ENCODE results near the gene PTPRM.

- TF ChIP-seq CTCF (IDR thresholded peaks at IDR 0.05; ENCODE audit: control extremely low read depth in 1 of 3, insufficient read depth in 1 of 3, low read depth in 1 of 3, low read length in 3 of 3), result no peak
- no peak for TF ChIP-seq EP300 (IDR thresholded peaks at IDR 0.05; ENCODE audit: borderline replicate concordance in 1 of 2, low read depth in 2 of 2, low read length in 2 of 2)
- TF ChIP-seq ATF2 (IDR thresholded peaks at IDR 0.05; ENCODE audit: low read length), result no peak
- no peak for TF ChIP-seq EZH2 (IDR thresholded peaks at IDR 0.05; ENCODE audit: low read depth, low read length, severe bottlenecking)
- TF ChIP-seq RFX5 (IDR thresholded peaks at IDR 0.05; ENCODE audit: borderline replicate concordance, low read depth, low read length), result no peak
- no peak for TF ChIP-seq POLR2AphosphoS5 (IDR thresholded peaks at IDR 0.05; ENCODE audit: low read depth, low read length)
- no peak for TF ChIP-seq MAFK (IDR thresholded peaks at IDR 0.05; ENCODE audit: low read depth, low read length)
- TF ChIP-seq POLR2A (IDR thresholded peaks at IDR 0.05; ENCODE audit: control extremely low read depth in 1 of 2, low read depth in 2 of 2, low read length in 2 of 2), result no peak
- no peak for TF ChIP-seq SIX5 (IDR thresholded peaks at IDR 0.05; ENCODE audit: low read depth, low read length)
- no peak for TF ChIP-seq MAX (IDR thresholded peaks at IDR 0.05)
- TF ChIP-seq RXRA (IDR thresholded peaks at IDR 0.05; ENCODE audit: insufficient read depth, low read depth, low read length), result no peak
Observed at GRCh38 chr18:8046441-8046840, 479.3 kb downstream of the PTPRM start.
